GM18909 (cell line): ENCODE results near the gene CKAP4.
"Not testable (repeated sequence)": the region's sequence is repeated elsewhere in the genome, so short reads cannot be mapped to it uniquely, and the experiment has no call there.

Experiments
- ATAC-seq: cut with Tn5 transposase; IDR thresholded peaks from one replicate; pipeline ENCODE4 v1.9.1; 2021; ENCODE audit warnings: mild to moderate bottlenecking; ENCODE audit not compliant: unreplicated experiment, poor library complexity

The CKAP4 gene, protein sequence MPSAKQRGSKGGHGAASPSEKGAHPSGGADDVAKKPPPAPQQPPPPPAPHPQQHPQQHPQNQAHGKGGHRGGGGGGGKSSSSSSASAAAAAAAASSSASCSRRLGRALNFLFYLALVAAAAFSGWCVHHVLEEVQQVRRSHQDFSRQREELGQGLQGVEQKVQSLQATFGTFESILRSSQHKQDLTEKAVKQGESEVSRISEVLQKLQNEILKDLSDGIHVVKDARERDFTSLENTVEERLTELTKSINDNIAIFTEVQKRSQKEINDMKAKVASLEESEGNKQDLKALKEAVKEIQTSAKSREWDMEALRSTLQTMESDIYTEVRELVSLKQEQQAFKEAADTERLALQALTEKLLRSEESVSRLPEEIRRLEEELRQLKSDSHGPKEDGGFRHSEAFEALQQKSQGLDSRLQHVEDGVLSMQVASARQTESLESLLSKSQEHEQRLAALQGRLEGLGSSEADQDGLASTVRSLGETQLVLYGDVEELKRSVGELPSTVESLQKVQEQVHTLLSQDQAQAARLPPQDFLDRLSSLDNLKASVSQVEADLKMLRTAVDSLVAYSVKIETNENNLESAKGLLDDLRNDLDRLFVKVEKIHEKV

DNA sequence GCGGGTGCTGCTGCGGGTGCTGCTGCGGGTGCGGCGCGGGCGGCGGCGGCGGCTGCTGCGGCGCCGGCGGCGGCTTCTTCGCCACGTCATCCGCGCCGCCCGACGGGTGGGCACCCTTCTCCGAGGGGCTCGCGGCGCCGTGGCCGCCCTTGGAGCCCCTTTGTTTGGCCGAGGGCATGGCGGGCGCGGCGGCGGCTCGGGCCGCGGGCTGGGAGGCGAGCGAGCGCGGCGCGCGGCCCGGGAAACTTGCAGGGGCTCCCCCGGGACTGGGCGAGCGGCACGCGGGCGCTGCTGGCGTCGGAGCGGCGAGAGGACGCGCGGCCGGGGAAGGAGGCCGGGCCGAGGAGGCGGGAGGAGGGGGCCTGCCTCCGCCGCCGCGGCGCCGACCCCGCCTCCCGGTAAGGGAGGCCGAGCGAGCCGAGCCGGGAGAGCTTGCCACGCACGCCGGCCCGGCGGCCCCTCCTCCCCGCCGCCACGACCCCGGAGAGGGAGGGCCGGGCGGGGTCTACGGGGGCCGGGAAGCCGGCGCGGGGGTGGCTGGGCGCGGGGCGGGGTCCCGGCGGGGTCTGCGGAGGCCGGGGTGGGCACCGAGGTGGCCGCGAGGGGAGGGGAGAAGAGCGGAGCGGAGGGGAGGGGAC, at the start of gene CKAP4:
TSS of gene CKAP4 (minus strand) at position 347 of the 638 bp plus-strand sequence. CDS start at position 178, 169 bp downstream.
- peak; percentile 55 for ATAC-seq

DNA sequence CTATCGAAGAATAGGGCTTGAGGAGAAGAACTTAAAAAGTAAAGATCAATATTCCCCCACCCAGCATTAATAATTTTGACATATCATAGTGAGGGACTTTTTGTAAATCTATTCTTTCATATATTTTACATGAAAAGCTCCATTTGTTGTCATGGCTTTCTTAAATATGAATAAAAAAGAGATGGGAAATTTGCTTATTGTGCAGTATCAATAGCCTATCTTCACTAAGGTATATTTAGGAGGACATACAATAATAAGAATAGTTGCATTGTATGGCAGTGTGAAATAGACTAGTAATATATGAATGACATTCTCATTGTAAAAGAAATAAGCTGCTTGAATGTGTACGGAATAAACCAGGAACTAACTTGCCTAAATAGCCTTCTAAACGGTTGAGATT, 49.3 kb upstream of the CKAP4 start:
- no peak for ATAC-seq

DNA sequence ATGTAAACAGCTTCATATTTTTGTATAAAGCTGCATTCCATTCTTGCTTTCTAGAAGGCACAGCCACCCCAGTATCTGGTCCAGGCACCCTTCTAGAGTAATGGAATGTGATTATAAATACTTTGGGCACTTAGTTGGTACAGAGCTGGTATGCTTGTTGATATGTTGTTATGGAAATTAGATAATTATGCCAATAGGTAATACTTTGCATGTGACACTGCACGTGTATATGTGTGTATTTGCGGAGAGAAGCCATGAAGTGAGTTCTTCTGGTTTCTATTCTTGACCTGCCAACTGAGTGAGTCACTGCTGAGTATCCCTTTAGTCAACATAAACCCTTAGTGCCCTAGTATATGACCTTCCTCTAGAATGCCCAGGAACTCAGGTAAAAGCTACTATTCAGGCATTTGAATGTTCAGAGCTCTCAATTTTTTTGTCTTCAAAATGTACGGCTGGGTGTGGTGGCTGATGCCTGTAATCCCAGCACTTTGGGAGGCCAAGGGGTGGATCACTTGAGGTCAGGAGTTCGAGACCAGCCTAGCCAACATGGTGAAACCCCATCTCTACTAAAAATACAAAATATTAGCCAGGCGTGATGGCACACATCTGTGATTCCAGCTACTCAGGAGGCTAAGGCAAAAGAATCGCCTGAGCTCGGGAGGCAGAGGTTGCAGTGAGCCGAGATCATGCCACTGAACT, 48.5 kb upstream of the CKAP4 start:
- ATAC-seq, result no peak

DNA sequence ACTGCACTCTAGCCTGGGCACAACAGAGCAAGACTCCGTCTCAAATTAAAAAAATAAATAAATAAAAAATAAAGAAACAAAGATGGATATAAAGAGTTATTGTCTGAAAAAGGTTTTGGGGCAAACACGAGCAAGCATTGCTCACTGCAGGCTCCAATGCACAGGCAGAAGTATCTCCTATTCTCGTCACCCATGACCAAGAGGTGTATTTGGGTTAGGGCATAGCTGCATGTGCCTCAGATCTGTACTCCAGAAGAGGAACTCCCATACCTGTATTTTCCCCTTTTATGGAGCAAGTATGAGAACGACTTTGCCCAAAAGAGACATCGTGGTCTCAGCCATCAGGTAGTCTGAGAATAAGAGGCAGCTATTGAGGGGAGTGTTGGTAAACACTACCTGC, 44.5 kb upstream of the CKAP4 start:
- no peak for ATAC-seq

DNA sequence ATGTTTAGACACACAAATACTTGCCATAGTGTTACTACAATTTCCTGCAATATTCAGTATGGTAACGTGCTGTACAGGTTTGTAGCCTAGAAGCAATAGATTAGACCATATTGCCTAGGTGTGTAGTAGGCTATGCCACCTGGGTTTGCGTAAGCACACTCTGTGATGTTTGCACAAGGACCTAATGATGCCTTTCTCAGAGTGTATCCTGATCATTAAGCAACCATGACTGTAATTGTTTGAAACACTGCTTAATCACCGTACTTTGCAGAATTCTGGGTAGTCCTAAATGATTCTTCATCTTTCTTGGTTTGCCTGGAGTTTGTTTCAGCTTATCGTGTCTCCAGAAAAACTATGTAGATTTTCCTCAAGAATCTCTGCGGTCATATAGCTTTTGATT, 43.5 kb upstream of the CKAP4 start:
- no peak for ATAC-seq

DNA sequence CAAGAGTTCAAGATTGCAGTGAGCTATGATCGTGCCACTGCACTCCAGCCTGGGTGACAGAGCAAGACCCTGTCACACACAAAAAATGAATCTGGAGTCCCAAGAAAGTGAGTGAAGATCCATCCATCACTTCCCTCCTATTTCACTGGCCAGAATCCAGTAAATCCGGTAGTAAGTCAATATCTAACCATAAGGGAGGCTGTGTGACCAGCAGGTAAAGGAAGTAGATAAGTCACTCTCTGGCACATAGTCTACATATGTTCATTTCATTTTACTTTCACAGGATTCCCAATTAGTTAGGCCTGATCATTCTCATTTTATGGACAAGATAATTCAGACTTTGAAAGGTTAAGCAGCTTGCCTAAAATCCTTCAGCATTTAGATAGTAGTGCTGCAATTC, 42.8 kb upstream of the CKAP4 start:
- ATAC-seq, result no peak

DNA sequence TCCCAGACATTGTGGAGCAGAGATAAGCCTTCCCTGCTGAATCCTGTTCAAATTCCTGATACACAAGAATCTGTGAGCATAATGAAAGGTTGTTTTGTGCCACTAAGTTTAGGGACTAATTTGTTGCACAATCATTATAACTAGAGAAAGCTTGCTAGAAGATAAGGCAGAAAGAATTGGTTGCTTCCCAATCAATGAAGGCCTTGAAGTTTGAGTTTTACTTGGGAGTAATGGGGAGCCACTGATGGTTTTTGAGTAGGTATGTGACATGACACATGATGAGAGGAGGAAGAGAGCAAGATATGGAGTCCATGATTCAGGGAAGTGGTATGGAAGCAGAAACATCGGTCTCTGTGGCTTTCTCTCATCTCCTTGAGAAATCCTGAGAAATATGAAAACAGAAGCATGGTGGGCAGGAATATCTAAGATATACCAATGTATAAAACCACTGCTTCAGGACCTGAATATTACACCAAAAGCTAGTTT, 41.4 kb upstream of the CKAP4 start:
- ATAC-seq, result no peak

DNA sequence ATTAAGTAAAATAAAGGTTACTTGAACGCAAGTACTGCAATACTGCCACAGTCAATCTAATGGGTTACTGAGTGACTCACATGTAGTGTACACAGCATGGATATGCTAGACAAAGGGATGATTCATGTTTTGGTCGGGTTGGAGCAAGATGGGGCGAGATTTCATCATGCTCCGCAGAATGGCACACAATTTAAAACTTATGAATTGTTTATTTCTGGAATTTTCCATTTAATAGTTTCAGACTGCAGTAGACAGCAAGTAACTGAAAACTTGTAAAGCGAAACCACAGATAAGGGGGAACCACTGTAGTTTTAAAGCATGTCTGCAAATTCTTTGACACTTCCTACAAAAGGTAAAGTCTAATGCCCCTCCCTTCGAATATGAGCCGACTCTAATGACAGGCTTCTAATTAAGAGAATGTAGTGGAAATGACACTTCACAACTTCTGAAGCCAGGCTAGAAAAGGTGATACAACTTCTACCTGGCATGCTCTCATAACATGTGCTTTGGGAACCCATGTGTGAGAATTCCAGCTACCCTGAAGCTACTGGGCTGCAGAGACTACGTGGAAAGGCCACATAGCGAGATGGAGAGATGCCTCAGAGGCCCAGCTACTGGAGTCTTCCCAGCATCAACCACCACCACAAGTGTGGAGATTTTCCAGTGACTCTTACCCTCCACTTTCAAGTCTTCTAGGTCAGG, 40.8 kb upstream of the CKAP4 start:
- ATAC-seq, result no peak

DNA sequence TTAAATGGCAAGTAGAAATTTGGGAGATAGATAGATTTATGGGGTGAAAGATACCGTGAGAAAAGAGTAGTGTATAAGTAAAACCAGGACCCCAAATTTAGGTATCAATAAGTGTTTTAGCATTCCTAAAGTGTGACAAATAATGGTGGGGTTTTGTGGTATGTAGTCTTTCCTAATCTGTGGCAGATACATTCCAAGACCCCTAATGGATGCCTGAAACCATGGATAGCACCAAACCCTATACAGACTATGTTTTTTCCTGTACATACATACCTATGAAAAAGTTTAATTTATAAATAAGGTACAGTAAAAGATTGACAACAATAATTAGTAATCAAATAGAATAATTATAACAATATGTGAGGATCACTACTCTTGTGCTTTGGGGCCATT, 40.3 kb upstream of the CKAP4 start:
- ATAC-seq, result no peak

DNA sequence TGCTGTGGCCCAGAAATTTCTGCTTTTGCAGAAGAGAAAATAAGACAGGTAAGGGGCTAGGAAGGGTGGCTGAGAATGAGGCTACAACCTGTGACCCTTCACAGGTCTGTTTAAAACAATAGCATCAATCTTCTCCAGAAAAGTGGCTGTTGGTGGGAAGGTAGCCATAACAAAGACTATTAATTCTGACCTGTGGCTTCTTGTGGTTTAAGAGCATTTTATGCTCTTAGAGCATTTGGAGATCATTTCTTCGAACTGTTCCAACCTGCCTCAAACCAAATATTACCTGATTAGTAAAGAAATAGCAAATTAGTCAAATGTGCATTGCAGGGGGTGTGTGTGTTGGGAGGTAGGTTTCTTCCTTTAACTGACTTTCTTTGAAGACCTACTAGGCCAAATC, 39.5 kb upstream of the CKAP4 start:
- ATAC-seq, result no peak

DNA sequence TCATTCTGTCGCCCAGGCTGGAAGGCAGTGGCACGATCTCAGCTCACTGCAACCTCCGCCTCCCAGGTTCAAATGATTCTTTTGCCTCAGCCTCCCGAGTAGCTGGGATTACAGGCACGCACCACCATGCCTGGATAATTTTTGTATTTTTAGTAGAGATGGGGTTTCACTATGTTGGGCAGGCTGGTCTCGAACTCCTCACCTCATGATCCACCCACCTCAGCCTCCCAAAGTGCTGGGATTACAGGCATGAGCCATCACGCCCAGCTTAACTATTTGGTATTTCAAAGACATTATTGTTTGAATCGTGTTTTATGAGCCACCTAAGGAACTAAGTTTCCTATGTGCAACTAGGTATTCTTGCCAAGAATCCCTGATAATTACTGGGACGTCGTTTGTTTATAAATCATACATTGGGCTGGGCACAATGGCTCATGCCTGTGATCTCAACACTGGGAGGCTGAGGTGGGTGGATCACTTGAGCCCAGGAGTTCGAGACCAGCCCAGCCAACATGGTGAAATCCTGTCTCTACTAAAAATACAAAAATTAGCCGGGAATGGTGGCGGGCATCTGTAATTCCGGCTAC, 38.8 kb upstream of the CKAP4 start:
- not testable (repeated sequence) for ATAC-seq

DNA sequence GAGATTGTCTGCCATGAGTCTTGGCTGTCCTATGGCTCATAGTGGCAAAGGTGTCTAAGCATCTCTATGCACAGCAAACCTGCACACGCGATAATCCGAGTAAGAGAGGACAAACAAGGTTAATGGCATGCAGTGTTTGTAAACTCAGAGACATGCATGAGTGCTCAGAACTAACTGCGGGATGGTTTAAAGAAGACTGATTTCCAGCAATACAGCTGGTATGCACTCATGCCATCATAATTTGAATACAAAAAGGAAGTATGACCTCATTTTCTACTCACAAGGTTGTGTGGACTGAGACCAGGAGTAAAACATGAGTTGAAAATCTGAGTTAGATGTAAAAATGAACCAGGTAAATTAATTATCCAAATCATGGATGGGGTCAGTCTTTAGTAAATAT, 38.2 kb upstream of the CKAP4 start:
- no peak for ATAC-seq

DNA sequence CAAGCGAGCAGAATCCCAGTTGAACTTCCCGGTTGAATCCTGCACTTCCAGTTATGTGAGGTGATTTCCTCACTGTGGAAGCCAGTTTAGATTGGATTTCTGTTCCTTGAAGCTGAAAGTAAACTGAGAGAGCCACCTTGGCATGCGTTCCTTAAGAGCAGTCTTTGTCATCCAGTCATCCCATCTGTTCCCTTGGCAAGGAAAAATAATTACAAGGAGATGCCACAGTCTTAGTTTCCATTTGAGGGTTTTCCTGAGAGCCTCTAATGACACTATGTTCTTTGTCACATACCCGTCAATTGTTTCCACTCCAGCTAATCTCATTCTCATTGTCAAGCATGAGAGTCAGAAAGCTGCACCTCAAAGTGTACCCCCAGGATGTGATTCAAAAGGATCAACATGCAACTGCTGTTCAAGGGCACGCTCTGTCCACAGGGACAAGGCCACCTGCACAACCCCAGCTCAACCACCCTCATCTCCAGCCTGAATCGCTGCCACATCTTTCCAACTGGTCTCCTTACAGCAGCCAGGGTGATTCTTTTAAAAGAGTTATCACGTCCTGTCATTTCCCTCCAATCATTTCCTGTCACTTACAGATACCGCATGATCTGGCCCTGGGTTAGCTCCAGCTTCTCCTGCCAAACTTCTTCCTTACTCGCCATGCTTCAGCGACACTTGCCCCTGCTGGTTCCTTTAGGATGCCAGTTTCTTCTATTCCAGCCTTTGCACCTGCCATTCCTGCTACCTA, 36.7 kb upstream of the CKAP4 start:
- ATAC-seq, result no peak

DNA sequence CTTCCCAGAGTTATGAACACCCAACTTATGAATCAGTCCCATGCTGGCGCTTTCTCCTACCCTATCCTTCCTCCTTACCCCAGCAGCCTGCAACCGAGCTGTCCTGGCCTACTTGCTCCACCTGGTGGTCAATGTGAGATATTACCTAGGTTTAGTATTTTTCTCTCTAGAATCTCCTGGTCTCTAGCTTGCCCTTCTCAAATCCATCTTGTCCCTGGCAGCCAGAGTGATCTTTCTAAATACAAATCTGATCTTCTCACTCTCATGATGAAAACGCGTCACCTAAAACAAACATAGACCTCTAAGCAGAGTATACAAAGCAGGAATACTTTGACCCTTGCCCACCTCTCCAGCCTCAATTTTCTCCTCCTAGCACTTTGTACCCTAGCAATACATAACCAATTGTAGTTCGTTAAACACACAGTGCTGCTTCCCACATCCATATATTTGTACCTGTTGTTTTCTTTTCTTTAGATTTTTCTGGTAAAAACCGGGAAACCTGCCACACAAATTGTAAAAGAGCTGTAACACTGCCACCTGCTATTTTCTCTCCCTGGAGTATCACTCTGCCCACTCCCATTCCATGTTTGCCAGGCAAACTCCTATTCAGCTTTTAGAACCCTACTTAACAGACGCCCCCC, 34.8 kb upstream of the CKAP4 start:
- no peak for ATAC-seq

DNA sequence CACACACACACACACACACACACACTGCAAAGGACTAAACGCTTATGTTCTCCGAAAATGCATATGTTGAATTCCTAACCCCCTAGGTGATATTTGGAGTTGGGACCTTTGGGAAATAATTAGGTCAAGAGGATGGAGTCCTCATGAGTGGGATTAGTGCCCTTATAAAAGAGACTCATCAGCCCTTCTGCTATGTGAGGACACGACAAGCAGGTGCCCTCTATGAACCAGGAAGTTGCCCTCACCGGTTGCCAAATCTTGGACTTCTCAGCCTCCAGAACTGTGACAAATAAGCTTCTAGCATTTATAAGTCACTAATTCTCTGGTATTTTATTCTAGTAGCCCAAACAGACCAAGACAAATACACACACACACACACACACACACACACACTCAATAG, 34.0 kb upstream of the CKAP4 start:
- no peak for ATAC-seq

DNA sequence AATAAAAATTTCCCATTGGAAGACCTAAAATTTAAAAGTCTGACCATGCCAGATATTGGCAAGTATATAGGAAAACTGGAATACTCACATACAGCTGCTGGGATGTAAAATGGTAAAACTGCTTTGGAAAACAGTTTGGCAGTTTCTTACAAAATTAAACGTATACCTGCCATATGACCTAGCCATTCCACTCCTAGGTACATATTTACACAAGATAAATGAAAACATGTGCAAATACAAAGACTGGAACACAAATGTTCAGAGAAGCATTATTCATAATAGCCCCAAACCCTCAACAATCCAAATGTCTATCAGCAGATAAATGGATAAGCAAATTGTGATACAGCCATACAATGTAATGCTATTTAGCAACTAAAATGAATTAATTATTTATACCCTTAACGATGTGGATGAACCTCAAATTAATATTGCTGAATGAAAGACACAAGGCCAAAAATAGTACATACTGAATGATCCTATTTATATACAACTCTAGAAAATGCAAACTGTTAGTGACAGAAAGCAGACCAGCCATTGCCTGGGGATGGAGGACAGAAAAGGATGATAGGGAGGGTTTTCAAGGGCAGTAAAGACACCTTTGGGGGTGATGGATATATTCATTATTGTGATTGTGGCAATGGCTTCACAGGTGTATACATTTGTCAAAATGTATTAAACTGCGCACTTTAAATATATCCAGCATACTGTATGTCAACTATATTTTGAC, 33.4 kb upstream of the CKAP4 start:
- ATAC-seq, result no peak

DNA sequence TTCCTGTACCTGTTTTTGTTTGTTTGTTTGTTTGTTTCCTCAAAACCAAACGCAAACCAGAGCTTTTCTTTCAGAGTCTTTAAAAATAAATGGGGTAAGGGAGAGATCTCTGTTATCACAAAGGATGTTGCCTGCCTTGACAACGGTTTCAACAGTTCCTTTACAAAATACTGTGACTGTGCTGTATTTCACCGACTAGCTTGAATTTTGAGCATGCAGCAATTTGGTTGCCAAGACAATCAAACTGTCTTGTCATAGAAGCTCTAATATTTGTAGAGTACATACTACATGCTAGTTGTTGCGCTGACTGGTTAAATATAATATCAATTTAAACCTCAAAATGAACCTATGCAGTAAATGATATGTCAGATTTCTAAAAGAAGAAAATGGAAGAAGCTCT, 32.3 kb upstream of the CKAP4 start:
- ATAC-seq, result no peak
